Progenitor cell of endocrine pancreas (in vitro differentiated cells): ENCODE measurements around the gene LSM14A. TPM values are rescaled to one million over a fixed set of nuclear protein-coding genes. Genes with fewer than 3 reads are reported as not detected.

Experiments used
- DNase-seq: peaks from one replicate; pipeline ENCODE4 v3.0.0; 2021; ENCODE audit warnings: low spot score; ENCODE audit not compliant: unreplicated experiment
- H3K27ac Mint-ChIP-seq: 2 replicates; pipeline ENCODE4 v1.8.0; 2021; ENCODE audit warnings: mild to moderate bottlenecking, moderate library complexity, mixed read lengths
- H3K27me3 Mint-ChIP-seq: 2 replicates; pipeline ENCODE4 v1.8.0; 2021; ENCODE audit warnings: mixed read lengths
- H3K36me3 Mint-ChIP-seq: 2 replicates; pipeline ENCODE4 v1.8.0; 2022; ENCODE audit warnings: mixed read lengths; ENCODE audit not compliant: insufficient read depth
- H3K4me1 Mint-ChIP-seq: 2 replicates; pipeline ENCODE4 v1.8.0; 2021; ENCODE audit warnings: low read depth, mixed read lengths
- H3K4me3 Mint-ChIP-seq: 2 replicates; pipeline ENCODE4 v1.8.0; 2021; ENCODE audit warnings: low read depth, mild to moderate bottlenecking, moderate library complexity, mixed read lengths
- H3K9me3 Mint-ChIP-seq: 2 replicates; pipeline ENCODE4 v1.8.0; 2021; ENCODE audit warnings: low read depth, mixed read lengths
- total RNA-seq: library from RNA; stranded (reverse); gene quantifications from 2 replicates; pipeline ENCODE4 v1.2.1, GENCODE V29; 2021
- TF ChIP-seq, protein P1 (sequence below): fragments of 200-600 bp; sonication (generic); IDR thresholded peaks from one replicate; pipeline ENCODE4 v1.5.0; 2021; ENCODE audit warnings: antibody characterized with exemption, mild to moderate bottlenecking; ENCODE audit not compliant: unreplicated experiment

LSM14A gene
- total RNA-seq, 1 donor from 2014 or later, result 133 TPM

- Mint-ChIP-seq H3K27me3 (no peaks in the 10 kb centered on the region), H3K4me3 (no peak overlapping the region), H3K4me1 (no peaks in the 10 kb centered on the region), H3K27ac (no peak overlapping the region), H3K9me3 (no peaks in the 10 kb centered on the region), H3K36me3 (peaks cover 37% of the 10 kb centered on the region)
- TF ChIP-seq, protein P1, sequence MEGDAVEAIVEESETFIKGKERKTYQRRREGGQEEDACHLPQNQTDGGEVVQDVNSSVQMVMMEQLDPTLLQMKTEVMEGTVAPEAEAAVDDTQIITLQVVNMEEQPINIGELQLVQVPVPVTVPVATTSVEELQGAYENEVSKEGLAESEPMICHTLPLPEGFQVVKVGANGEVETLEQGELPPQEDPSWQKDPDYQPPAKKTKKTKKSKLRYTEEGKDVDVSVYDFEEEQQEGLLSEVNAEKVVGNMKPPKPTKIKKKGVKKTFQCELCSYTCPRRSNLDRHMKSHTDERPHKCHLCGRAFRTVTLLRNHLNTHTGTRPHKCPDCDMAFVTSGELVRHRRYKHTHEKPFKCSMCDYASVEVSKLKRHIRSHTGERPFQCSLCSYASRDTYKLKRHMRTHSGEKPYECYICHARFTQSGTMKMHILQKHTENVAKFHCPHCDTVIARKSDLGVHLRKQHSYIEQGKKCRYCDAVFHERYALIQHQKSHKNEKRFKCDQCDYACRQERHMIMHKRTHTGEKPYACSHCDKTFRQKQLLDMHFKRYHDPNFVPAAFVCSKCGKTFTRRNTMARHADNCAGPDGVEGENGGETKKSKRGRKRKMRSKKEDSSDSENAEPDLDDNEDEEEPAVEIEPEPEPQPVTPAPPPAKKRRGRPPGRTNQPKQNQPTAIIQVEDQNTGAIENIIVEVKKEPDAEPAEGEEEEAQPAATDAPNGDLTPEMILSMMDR, result no peak
- DNase-seq, result no peak
These were observed 53.7 kb downstream of the LSM14A start for GRCh38 chr19:34226036-34226435.

DNA sequence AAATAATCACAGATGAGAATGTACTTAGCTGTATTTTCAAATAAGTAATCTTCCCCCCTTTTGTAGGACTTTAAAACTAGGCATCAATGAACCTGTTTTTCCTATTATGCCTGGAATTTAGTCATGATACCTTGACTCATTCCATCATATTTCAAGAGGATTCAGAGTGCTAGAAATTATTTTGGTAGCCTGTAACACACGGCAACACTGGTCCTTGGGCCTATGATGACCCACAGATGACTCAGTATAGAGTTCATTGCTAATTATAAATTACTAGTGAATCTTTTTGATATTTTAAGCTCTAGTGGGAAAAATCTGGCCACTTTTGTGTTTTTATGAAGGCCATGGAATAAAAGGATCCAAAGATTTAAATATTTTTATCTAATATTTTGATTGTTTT lies 56.0 kb downstream of the LSM14A start:
- H3K36me3 Mint-ChIP-seq, result peaks cover 30% of the 10 kb centered on the region
- no peaks in the 10 kb centered on the region for H3K4me1 Mint-ChIP-seq

GRCh38 chr19:34228762-34229161 lies 56.5 kb downstream of the LSM14A start:
- H3K9me3 Mint-ChIP-seq, result no peaks in the 10 kb centered on the region
- no peak overlapping the region for H3K4me3 Mint-ChIP-seq
- H3K4me1 Mint-ChIP-seq, result no peaks in the 10 kb centered on the region
- TF ChIP-seq, protein P1, result no peak
- no peaks in the 10 kb centered on the region for H3K27me3 Mint-ChIP-seq
- H3K36me3 Mint-ChIP-seq, result peaks cover 28% of the 10 kb centered on the region
- H3K27ac Mint-ChIP-seq, result peak overlapping the region; percentile 37
- no peak for DNase-seq

More for the DNA sequence above, 56.0 kb downstream of the LSM14A start:
- H3K27me3 Mint-ChIP-seq, result no peaks in the 10 kb centered on the region
- no peak for DNase-seq
- H3K4me3 Mint-ChIP-seq, result no peak overlapping the region
- no peaks in the 10 kb centered on the region for H3K9me3 Mint-ChIP-seq
- H3K27ac Mint-ChIP-seq, result no peak overlapping the region
- TF ChIP-seq, protein P1, result no peak

DNA sequence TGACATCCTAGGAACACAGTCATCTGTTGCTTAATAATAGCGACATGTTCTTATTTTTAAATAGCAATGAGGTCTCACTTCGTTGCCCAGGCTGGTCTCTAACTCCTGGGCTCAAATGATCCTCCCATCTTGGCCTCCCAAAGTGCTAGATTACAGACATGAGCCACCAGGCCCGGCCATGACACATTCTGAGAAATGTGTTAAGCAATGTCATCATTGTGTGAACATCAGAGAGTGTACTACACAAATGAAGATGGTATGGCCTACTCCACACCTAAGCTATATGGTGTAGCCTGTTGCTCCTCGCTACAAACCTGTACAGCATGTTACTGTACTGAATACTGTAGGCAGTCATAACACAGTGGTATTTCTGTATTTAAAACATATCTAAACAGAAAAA lies 57.4 kb downstream of the LSM14A start:
- TF ChIP-seq, protein P1, result no peak
- H3K27ac Mint-ChIP-seq, result no peak overlapping the region
- H3K9me3 Mint-ChIP-seq, result no peaks in the 10 kb centered on the region
- peaks cover 26% of the 10 kb centered on the region for H3K36me3 Mint-ChIP-seq
- no peak for DNase-seq
- no peaks in the 10 kb centered on the region for H3K27me3 Mint-ChIP-seq
- H3K4me1 Mint-ChIP-seq, result no peaks in the 10 kb centered on the region
- no peak overlapping the region for H3K4me3 Mint-ChIP-seq

- DNase-seq, result no peak
- peaks cover 27% of the 10 kb centered on the region for H3K36me3 Mint-ChIP-seq
- H3K27me3 Mint-ChIP-seq, result no peaks in the 10 kb centered on the region
- no peaks in the 10 kb centered on the region for H3K9me3 Mint-ChIP-seq
- H3K4me1 Mint-ChIP-seq, result no peaks in the 10 kb centered on the region
- H3K27ac Mint-ChIP-seq, result peak overlapping the region; percentile 41
- no peak overlapping the region for H3K4me3 Mint-ChIP-seq
- TF ChIP-seq, protein P1, result no peak
These were observed 58.5 kb downstream of the LSM14A start for GRCh38 chr19:34230820-34231219.
